NT2/D1 (cell line): Measurements from ENCODE around the gene PRTG.

Experiments used
- SUZ12 ChIP-seq: IDR thresholded peaks from 2 replicates; pipeline ENCODE4 v1.6.1; 2011; ENCODE audit not compliant: insufficient read length, insufficient read depth; ENCODE audit errors: extremely low read depth
- YY1 ChIP-seq: IDR thresholded peaks from 2 replicates; pipeline ENCODE4 v1.6.1; 2011; ENCODE audit not compliant: insufficient read length, insufficient read depth

DNA sequence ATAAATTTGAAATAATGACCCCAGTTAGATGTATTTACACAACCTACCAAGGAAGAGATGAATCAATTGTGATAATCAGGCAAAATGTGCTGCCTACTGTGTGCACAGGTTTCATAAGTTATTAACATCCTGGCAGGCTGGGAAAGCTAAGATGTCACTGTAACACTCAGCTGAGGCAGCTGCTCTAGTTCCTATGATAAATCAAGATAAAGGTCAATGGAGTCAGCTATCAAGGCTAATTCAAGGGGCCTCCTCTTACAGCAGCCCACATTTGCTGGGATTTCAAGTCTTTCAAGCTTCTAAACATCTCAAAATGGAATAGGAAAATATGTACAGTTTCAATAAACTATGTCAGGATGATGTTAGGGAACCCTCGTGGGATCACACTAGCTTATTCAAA lies 84.1 kb downstream of the PRTG start:
- TF ChIP-seq YY1 (no peak), SUZ12 (no peak)
